HFF-Myc (cell line): Measurements from ENCODE around the gene MAP2K1.
"Not testable (repeated sequence)": the region's sequence is repeated elsewhere in the genome, so short reads cannot be mapped to it uniquely, and the experiment has no call there.

ENCODE experiments used
- DNase-seq: peaks from one replicate; pipeline ENCODE4 v3.0.0-alpha.2; 2011; ENCODE audit warnings: low read depth; ENCODE audit errors: extremely low read depth
- H3K4me3 ChIP-seq: replicated peaks from 2 replicates; pipeline ENCODE4 v1.5.1; 2011; ENCODE audit warnings: low read depth, mild to moderate bottlenecking, control low read depth, low read length
- CTCF ChIP-seq: IDR thresholded peaks from 2 replicates; pipeline ENCODE4 v1.5.1; 2012; ENCODE audit warnings: mild to moderate bottlenecking, low read depth, low read length, control low read depth; ENCODE audit errors: missing control alignments

MAP2K1 gene

GRCh38 chr15:66496951-66497501 is 110.3 kb downstream of the MAP2K1 start:
- no peak for DNase-seq
- H3K4me3 ChIP-seq, result peak overlapping the region; percentile 89
- no peak for TF ChIP-seq CTCF

- DNase-seq, result peak; percentile 90
- H3K4me3 ChIP-seq, result peak within 1 kb of the TSS; percentile 89
- TF ChIP-seq CTCF, result peak; percentile 92
Observed at GRCh38 chr15:66497502-66498455, 111.1 kb downstream of the MAP2K1 start, which contains the start of gene SNAPC5. TSS of gene SNAPC5 (minus strand) at chr15:66497762. CDS start at chr15:66497731, 31 bp downstream.

GRCh38 chr15:66498501-66499386 is 112.0 kb downstream of the MAP2K1 start:
- H3K4me3 ChIP-seq, result no peak overlapping the region
- TF ChIP-seq CTCF, result peak; percentile 15
- DNase-seq, result no peak

- peak overlapping the region; percentile 97; the same call in 1 of the 2 replicates for H3K4me3 ChIP-seq
- not testable (repeated sequence) for DNase-seq
Observed at GRCh38 chr15:66500346-66500745, 113.6 kb downstream of the MAP2K1 start.

- no peak for DNase-seq
- TF ChIP-seq CTCF, result no peak
- peak overlapping the region; percentile 97 for H3K4me3 ChIP-seq
Observed at GRCh38 chr15:66502491-66502890, 115.8 kb downstream of the MAP2K1 start.

- H3K4me3 ChIP-seq, result peak overlapping the region; percentile 97
- DNase-seq, result not testable (repeated sequence)
Observed at GRCh38 chr15:66503041-66503648, 116.4 kb downstream of the MAP2K1 start.

- no peak for DNase-seq
- H3K4me3 ChIP-seq, result peak overlapping the region; percentile 97
- TF ChIP-seq CTCF, result no peak
Observed at GRCh38 chr15:66503780-66504562, 117.3 kb downstream of the MAP2K1 start.
